Hepatocyte (in vitro differentiated cells): ENCODE results near the gene FBXO38. TPM values are rescaled to one million over a fixed set of nuclear protein-coding genes. Genes with fewer than 3 reads are reported as not detected.

ENCODE experiments used
- DNase-seq: peaks from one replicate; pipeline ENCODE4 v3.0.0-alpha.2; 2016; ENCODE audit warnings: low spot score
- H2AFZ ChIP-seq: fragments of 200-600 bp; sonication (generic); 2 replicates; pipeline ENCODE4 v1.6.0; 2016; ENCODE audit warnings: antibody characterized with exemption, mild to moderate bottlenecking
- H3K27ac ChIP-seq: fragments of 200-600 bp; sonication (generic); 2 replicates; pipeline ENCODE4 v1.5.1; 2016; ENCODE audit warnings: mild to moderate bottlenecking
- H3K27me3 ChIP-seq: fragments of 200-600 bp; sonication (generic); 2 replicates; pipeline ENCODE4 v1.6.1; 2016
- H3K36me3 ChIP-seq: fragments of 200-600 bp; sonication (generic); replicated peaks from 2 replicates; pipeline ENCODE4 v1.5.1; 2016; ENCODE audit warnings: low read depth; ENCODE audit not compliant: insufficient read depth
- H3K4me1 ChIP-seq: fragments of 200-600 bp; sonication (generic); 2 replicates; pipeline ENCODE4 v1.5.1; 2016; ENCODE audit warnings: mild to moderate bottlenecking, moderate library complexity; ENCODE audit not compliant: insufficient read depth
- H3K4me2 ChIP-seq: fragments of 200-600 bp; sonication (generic); 2 replicates; pipeline ENCODE4 v1.6.0; 2016
- H3K4me3 ChIP-seq: fragments of 200-600 bp; sonication (generic); 2 replicates; pipeline ENCODE4 v1.5.1; 2016; ENCODE audit warnings: mild to moderate bottlenecking
- H3K79me2 ChIP-seq: fragments of 200-600 bp; sonication (generic); 2 replicates; pipeline ENCODE4 v1.6.0; 2017; ENCODE audit warnings: mild to moderate bottlenecking
- H3K9me2 ChIP-seq: fragments of 200-600 bp; sonication (generic); replicated peaks from 2 replicates; pipeline ENCODE4 v1.6.0; 2017; ENCODE audit warnings: mild to moderate bottlenecking; ENCODE audit not compliant: insufficient read depth
- H3K9me3 ChIP-seq: fragments of 200-600 bp; sonication (generic); 2 replicates; pipeline ENCODE4 v1.5.1; 2016; ENCODE audit warnings: low read depth, mild to moderate bottlenecking
- H4K20me1 ChIP-seq: fragments of 200-600 bp; sonication (generic); 2 replicates; pipeline ENCODE4 v1.6.0; 2016; ENCODE audit warnings: mild to moderate bottlenecking; ENCODE audit not compliant: insufficient read depth, poor library complexity, severe bottlenecking
- EZH2 ChIP-seq: fragments of 200-600 bp; sonication (generic); IDR thresholded peaks from 2 replicates; pipeline ENCODE4 v1.6.1; 2016; ENCODE audit warnings: antibody characterized with exemption, mild to moderate bottlenecking, borderline replicate concordance
- EZH2phosphoT487 ChIP-seq: fragments of 200-600 bp; sonication (generic); IDR thresholded peaks from one replicate; pipeline ENCODE4 v1.6.1; 2018; ENCODE audit warnings: antibody characterized with exemption, mild to moderate bottlenecking, low read depth, moderate library complexity; ENCODE audit not compliant: unreplicated experiment, severe bottlenecking
- WGBS: methylation state at CpG from one replicate; pipeline ENCODE4 v1.1.6; 2016; ENCODE audit warnings: low lambda C conversion rate; ENCODE audit errors: missing lambda C conversion rate; 5-methylcytosine and 5-hydroxymethylcytosine counted together
- polyA plus RNA-seq: library from polyadenylated mRNA; unstranded; fragments of >200 nt; fragmentation: Nextera tagmentation; extraction: Ambion mirVana; gene quantifications from 2 replicates; pipeline ENCODE4 v1.2.1, GENCODE V29; 2016
- total RNA-seq: library from RNA; depleted of rRNA; stranded (reverse); fragments of >200 nt; gene quantifications from 2 replicates; pipeline ENCODE4 v1.2.3, GENCODE V29; 2014
- TF ChIP-seq, protein P1 (sequence below): fragments of 200-600 bp; sonication (generic); IDR thresholded peaks from 2 replicates; pipeline ENCODE4 v1.5.1; 2016; ENCODE audit warnings: antibody characterized with exemption, mild to moderate bottlenecking; ENCODE audit not compliant: poor library complexity

The FBXO38 gene
- total and polyA plus RNA-seq, 2 experiments from 2014 or later = 17.9 to 48.1 TPM

DNA sequence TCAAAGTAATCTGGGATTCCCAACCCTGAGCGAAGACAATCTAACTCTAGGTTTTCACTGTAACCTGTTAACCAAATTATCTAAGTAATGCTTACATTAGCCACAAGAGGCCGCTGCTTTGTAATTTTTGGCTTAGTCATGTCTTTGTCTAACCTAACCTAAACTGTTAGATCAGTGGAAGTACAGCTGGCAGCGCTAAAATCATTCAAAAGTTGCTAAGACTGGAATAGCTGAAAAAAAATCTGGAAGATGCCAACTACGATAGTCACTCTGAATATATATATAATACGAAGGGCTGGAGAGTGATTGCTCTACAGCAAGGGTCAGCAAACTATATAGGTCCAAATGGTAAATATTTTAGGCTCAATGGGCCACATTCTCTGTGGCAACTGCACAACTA, 60.2 kb downstream of the FBXO38 start:
- no peak overlapping the region for H3K27ac ChIP-seq
- no peaks in the 10 kb centered on the region for H3K27me3 ChIP-seq
- 31% methylated on average over 5 of the region's 5 CpGs for WGBS
- H4K20me1 ChIP-seq = no peaks in the 10 kb centered on the region
- no peak overlapping the region for H2AFZ ChIP-seq
- no peak overlapping the region for H3K4me3 ChIP-seq
- peaks cover 17% of the 10 kb centered on the region for H3K4me1 ChIP-seq
- DNase-seq = peak; percentile 77
- no peaks in the 10 kb centered on the region for H3K9me2 ChIP-seq
- peaks cover 3% of the 10 kb centered on the region for H3K36me3 ChIP-seq
- TF ChIP-seq, protein P1, sequence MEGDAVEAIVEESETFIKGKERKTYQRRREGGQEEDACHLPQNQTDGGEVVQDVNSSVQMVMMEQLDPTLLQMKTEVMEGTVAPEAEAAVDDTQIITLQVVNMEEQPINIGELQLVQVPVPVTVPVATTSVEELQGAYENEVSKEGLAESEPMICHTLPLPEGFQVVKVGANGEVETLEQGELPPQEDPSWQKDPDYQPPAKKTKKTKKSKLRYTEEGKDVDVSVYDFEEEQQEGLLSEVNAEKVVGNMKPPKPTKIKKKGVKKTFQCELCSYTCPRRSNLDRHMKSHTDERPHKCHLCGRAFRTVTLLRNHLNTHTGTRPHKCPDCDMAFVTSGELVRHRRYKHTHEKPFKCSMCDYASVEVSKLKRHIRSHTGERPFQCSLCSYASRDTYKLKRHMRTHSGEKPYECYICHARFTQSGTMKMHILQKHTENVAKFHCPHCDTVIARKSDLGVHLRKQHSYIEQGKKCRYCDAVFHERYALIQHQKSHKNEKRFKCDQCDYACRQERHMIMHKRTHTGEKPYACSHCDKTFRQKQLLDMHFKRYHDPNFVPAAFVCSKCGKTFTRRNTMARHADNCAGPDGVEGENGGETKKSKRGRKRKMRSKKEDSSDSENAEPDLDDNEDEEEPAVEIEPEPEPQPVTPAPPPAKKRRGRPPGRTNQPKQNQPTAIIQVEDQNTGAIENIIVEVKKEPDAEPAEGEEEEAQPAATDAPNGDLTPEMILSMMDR = peak; percentile 81
- no peak for TF ChIP-seq EZH2phosphoT487
- H3K4me2 ChIP-seq = no peak overlapping the region
- H3K9me3 ChIP-seq = no peaks in the 10 kb centered on the region
- H3K79me2 ChIP-seq = no peaks in the 10 kb centered on the region

DNA sequence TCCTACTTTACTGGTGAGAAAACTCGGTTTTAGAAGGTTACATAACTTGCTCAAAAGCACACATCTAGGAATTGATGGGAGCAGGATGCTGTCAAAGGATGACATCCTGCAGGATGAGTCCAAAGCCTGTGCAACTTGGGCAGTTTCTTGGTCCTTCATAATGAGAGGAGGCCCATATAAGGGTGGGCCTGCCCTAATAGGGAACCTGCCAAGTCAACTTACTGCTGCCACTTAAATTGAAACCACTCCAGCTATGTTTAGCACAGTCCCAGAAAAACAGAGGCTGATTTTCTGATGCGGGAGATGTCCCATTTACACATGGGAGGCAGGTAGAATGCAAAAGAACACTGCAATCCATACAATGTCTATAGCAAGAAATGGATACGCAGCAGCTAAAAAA, 61.8 kb downstream of the FBXO38 start:
- TF ChIP-seq EZH2phosphoT487 (no peak), EZH2 (no peak)
- TF ChIP-seq, protein P1 = no peak
- H3K9me2 ChIP-seq = no peaks in the 10 kb centered on the region
- no peaks in the 10 kb centered on the region for H4K20me1 ChIP-seq
- peaks cover 3% of the 10 kb centered on the region for H3K36me3 ChIP-seq
- no peak overlapping the region for H2AFZ ChIP-seq
- peaks cover 17% of the 10 kb centered on the region for H3K4me1 ChIP-seq
- 87% methylated on average over 3 of the region's 3 CpGs for WGBS
- no peak for DNase-seq
- H3K27me3 ChIP-seq = no peaks in the 10 kb centered on the region
- no peaks in the 10 kb centered on the region for H3K79me2 ChIP-seq
- no peak overlapping the region for H3K4me2 ChIP-seq
- no peak overlapping the region for H3K27ac ChIP-seq
- no peaks in the 10 kb centered on the region for H3K9me3 ChIP-seq
- no peak overlapping the region for H3K4me3 ChIP-seq

DNA sequence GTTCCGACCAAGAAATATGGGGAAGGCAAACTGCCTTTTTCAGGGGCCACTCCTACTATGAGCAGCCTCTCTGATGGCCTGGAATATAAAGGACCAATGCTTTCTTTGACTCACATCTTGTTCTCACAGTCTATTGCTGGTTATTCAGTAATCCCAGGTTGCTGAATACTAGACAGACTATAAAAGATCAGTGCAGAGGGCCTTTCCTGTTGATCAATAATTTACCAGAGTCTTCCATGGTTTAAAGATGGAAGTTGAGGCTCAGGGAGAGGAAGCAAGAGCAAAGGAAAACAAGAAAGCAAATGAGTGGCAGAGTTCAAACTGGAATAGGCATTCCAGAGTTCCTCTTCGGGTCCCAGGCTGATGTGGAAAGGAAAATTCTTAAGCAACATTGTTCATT, 62.9 kb downstream of the FBXO38 start:
- H3K9me2 ChIP-seq = no peaks in the 10 kb centered on the region
- no peaks in the 10 kb centered on the region for H4K20me1 ChIP-seq
- H2AFZ ChIP-seq = no peak overlapping the region
- no peak overlapping the region for H3K27ac ChIP-seq
- H3K4me3 ChIP-seq = no peak overlapping the region
- H3K4me2 ChIP-seq = no peak overlapping the region
- no peaks in the 10 kb centered on the region for H3K27me3 ChIP-seq
- peaks cover 17% of the 10 kb centered on the region for H3K4me1 ChIP-seq
- 53% methylated on average over 2 of the region's 2 CpGs for WGBS
- no peaks in the 10 kb centered on the region for H3K36me3 ChIP-seq
- DNase-seq = peak; percentile 13
- TF ChIP-seq EZH2 = no peak
- TF ChIP-seq EZH2phosphoT487 = no peak
- TF ChIP-seq, protein P1 = no peak
- no peaks in the 10 kb centered on the region for H3K79me2 ChIP-seq
- no peaks in the 10 kb centered on the region for H3K9me3 ChIP-seq
